Activated CD8-positive, alpha-beta T cell treated with anti-CD3 and anti-CD28 coated beads for 36 hours (primary cell): Measurements from ENCODE around the gene CD96. TPM values are rescaled to one million over a fixed set of nuclear protein-coding genes. Genes with fewer than 3 reads are reported as not detected.

Experiments used
- ATAC-seq: fragments of 200-7000 bp; cut with Tn5 transposase; one replicate; pipeline ENCODE4 v1.10.0; 2021; ENCODE audit warnings: mild to moderate bottlenecking, moderate library complexity
- CTCF ChIA-PET: fragments of 350-600 bp; sonication (Branson Sonifier 250); formaldehyde crosslinking; loops from one replicate; lab custom pipeline; 2021; ENCODE audit warnings: antibody characterized with exemption; lab: Charles Lee
- POLR2A ChIA-PET: fragments of 350-600 bp; sonication (Branson Sonifier 250); formaldehyde crosslinking; loops from one replicate; lab custom pipeline; 2021; ENCODE audit warnings: antibody characterized with exemption; lab: Charles Lee
- DNase-seq: peaks from one replicate; pipeline ENCODE4 v3.0.0-alpha.2; 2020
- H3K27ac Mint-ChIP-seq: one replicate; pipeline ENCODE4 v1.8.0; 2021; ENCODE audit warnings: mild to moderate bottlenecking, mixed read lengths
- H3K27me3 Mint-ChIP-seq: one replicate; pipeline ENCODE4 v1.8.0; 2021; ENCODE audit warnings: mixed read lengths
- H3K36me3 Mint-ChIP-seq: one replicate; pipeline ENCODE4 v1.8.0; 2021; ENCODE audit warnings: low read depth, mixed read lengths
- H3K4me1 Mint-ChIP-seq: one replicate; pipeline ENCODE4 v1.8.0; 2021; ENCODE audit warnings: low read depth, mixed read lengths
- H3K4me3 Mint-ChIP-seq: one replicate; pipeline ENCODE4 v1.8.0; 2021; ENCODE audit warnings: mild to moderate bottlenecking, moderate library complexity, mixed read lengths
- H3K9me3 Mint-ChIP-seq: one replicate; pipeline ENCODE4 v1.8.0; 2021; ENCODE audit warnings: mixed read lengths
- CTCF ChIP-seq: fragments of 200-600 bp; IDR thresholded peaks from one replicate; pipeline ENCODE4 v1.8.0; 2022; ENCODE audit warnings: antibody characterized with exemption, mild to moderate bottlenecking
- intact Hi-C: fragments of 100-400 bp; cut with micrococcal nuclease; formaldehyde crosslinking; loops from one replicate; pipeline ENCODE4 v1.10.0; 2022
- total RNA-seq, 2 experiments: library from RNA; stranded (reverse); gene quantifications; one replicate each; pipeline ENCODE4 v1.2.3, GENCODE V29; 2021

CD96 gene
- total RNA-seq, 2 experiments from 2014 or later, result 142 to 147 TPM

GRCh38 chr3:111604119-111604518 lies 62.1 kb downstream of the CD96 start:
- POLR2A ChIA-PET, result interaction anchor here (0.7 to 3.5 kb wide), 4 partner anchors 10 to 60 kb away, joined by 4 to 32 read pairs (median 7); partner anchors contain the start of gene ZBED2
- DNase-seq, result peak; percentile 60

GRCh38 chr3:111605018-111605417 lies 63.0 kb downstream of the CD96 start:
- H3K27ac Mint-ChIP-seq, result peak overlapping the region; percentile 93
- H3K9me3 Mint-ChIP-seq, result peaks cover 3% of the 10 kb centered on the region
- ChIA-PET CTCF (interaction anchor here (0.8 to 4.1 kb wide), 6 partner anchors 10 to 76 kb away, joined by 3 to 30 read pairs (median 4); no protein-coding TSS in a partner anchor), POLR2A (interaction anchor here (1.6 to 3.5 kb wide), 3 partner anchors 11 to 57 kb away, joined by 7 to 32 read pairs (median 7); partner anchors contain the start of gene ZBED2)
- peaks cover 79% of the 10 kb centered on the region for H3K36me3 Mint-ChIP-seq
- ATAC-seq, result peak; percentile 47
- no peaks in the 10 kb centered on the region for H3K27me3 Mint-ChIP-seq
- no peak for DNase-seq
- H3K4me1 Mint-ChIP-seq, result peaks cover 88% of the 10 kb centered on the region
- intact Hi-C loops, result loop anchor here (10.0 kb wide), 1 partner anchor 280 kb away; no protein-coding TSS in a partner anchor
- TF ChIP-seq CTCF, result no peak
- H3K4me3 Mint-ChIP-seq, result peak overlapping the region; percentile 12

More at GRCh38 chr3:111604119-111604518, 62.1 kb downstream of the CD96 start:
- peaks cover 80% of the 10 kb centered on the region for H3K36me3 Mint-ChIP-seq
- ATAC-seq, result peak; percentile 54
- no peaks in the 10 kb centered on the region for H3K27me3 Mint-ChIP-seq
- CTCF ChIA-PET, result interaction anchor here (1.0 to 4.1 kb wide), 5 partner anchors 10 to 77 kb away, joined by 3 to 30 read pairs (median 5); no protein-coding TSS in a partner anchor
- H3K9me3 Mint-ChIP-seq, result peaks cover 3% of the 10 kb centered on the region
- peaks cover 84% of the 10 kb centered on the region for H3K4me1 Mint-ChIP-seq
- H3K27ac Mint-ChIP-seq, result peak overlapping the region; percentile 93
- peak overlapping the region; percentile 12 for H3K4me3 Mint-ChIP-seq
- TF ChIP-seq CTCF, result no peak
- intact Hi-C loops, result loop anchor here (10.0 kb wide), 1 partner anchor 279 kb away; no protein-coding TSS in a partner anchor

- DNase-seq (no peak), ATAC-seq (peak; percentile 7)
- H3K9me3 Mint-ChIP-seq, result peaks cover 3% of the 10 kb centered on the region
- CTCF ChIA-PET, result interaction anchor here (1.0 to 4.1 kb wide), 2 partner anchors 9 to 63 kb away, joined by 3 to 30 read pairs; no protein-coding TSS in a partner anchor
- POLR2A ChIA-PET, result interaction anchor here (1.6 to 3.5 kb wide), 3 partner anchors 11 to 58 kb away, joined by 7 to 32 read pairs (median 7); partner anchors contain the start of gene ZBED2
- H3K4me1 Mint-ChIP-seq, result peaks cover 88% of the 10 kb centered on the region
- H3K27ac Mint-ChIP-seq, result peak overlapping the region; percentile 93
- peaks cover 78% of the 10 kb centered on the region for H3K36me3 Mint-ChIP-seq
- H3K4me3 Mint-ChIP-seq, result peak overlapping the region; percentile 12
- no peaks in the 10 kb centered on the region for H3K27me3 Mint-ChIP-seq
- intact Hi-C loops, result loop anchor here (10.0 kb wide), 1 partner anchor 281 kb away; no protein-coding TSS in a partner anchor
- no peak for TF ChIP-seq CTCF
Measured at GRCh38 chr3:111605493-111605892, 63.5 kb downstream of the CD96 start.

GRCh38 chr3:111607240-111607920 lies 65.4 kb downstream of the CD96 start:
- Mint-ChIP-seq H3K4me3 (no peak overlapping the region), H3K27ac (peak overlapping the region; percentile 93), H3K36me3 (peaks cover 85% of the 10 kb centered on the region), H3K27me3 (no peaks in the 10 kb centered on the region), H3K4me1 (peaks cover 97% of the 10 kb centered on the region), H3K9me3 (peaks cover 3% of the 10 kb centered on the region)
- intact Hi-C loops, result loop anchor here (10.0 kb wide), 1 partner anchor 283 kb away; no protein-coding TSS in a partner anchor
- no peak for ATAC-seq
- ChIA-PET CTCF (interaction anchor here (0.9 to 2.2 kb wide), 7 partner anchors 9 to 66 kb away, joined by 3 to 15 read pairs (median 5); partner anchors contain the start of genes CD96 and ZBED2), POLR2A (interaction anchor here (0.6 to 3.4 kb wide), 7 partner anchors 9 to 111 kb away, joined by 3 to 20 read pairs (median 6); partner anchors contain the start of gene ZBED2)
- no peak for TF ChIP-seq CTCF
- DNase-seq, result no peak
